Stimulated activated CD8-positive, alpha-beta memory T cell treated with anti-CD3 and anti-CD28 coated beads, Interleukin-15, amount 100 ng/mL, for 48 hours (primary cell): ENCODE data around the gene ST3GAL4.
A peak's percentile ranks its signal among the peaks of the same experiment; 100 is the strongest.

Experiments used
- DNase-seq, 2 donors: peaks; one replicate each; pipeline ENCODE4 v3.0.0-alpha.2; 2020; ENCODE audit warnings: low read depth in 2 of 2

ST3GAL4 gene

GRCh38 chr11:126407682-126408288 lies 52.3 kb downstream of the ST3GAL4 start:
- DNase-seq, result no peak

GRCh38 chr11:126408496-126408895 lies 53.0 kb downstream of the ST3GAL4 start:
- DNase-seq, result no peak

DNA sequence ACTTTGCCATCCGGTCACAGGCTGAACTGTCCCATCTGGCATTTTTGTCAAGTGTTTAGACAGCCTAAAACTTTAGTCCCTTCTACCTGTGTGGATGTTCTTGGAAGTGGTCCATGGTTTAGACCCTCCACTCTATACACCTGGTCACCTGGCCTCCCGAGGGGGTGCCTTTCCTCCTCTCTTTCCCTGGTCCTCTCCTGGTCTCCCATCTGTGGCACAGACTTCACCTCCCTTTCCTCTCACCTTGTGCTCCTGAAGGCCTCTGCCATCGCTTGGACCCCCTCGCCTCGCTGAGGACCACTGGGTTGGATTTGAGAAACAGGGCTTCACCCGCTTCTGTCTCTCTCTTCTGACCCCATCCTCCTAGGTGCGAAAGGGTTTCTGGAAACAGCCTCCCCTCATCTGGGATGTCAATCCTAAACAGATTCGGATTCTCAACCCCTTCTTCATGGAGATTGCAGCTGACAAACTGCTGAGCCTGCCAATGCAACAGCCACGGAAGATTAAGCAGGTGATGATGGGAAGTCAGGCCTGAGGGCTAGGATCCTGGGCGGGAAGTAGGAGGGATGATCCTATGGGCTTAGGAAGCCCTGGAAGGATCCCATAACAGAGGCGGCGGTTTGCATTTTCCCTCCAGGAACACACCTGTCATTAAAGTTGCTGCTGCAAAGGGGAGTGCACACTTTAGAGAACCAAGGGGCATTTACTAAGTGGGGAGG lies 53.6 kb downstream of the ST3GAL4 start:
- no peak for DNase-seq

GRCh38 chr11:126409620-126409985 lies 54.1 kb downstream of the ST3GAL4 start:
- no peak for DNase-seq

DNA sequence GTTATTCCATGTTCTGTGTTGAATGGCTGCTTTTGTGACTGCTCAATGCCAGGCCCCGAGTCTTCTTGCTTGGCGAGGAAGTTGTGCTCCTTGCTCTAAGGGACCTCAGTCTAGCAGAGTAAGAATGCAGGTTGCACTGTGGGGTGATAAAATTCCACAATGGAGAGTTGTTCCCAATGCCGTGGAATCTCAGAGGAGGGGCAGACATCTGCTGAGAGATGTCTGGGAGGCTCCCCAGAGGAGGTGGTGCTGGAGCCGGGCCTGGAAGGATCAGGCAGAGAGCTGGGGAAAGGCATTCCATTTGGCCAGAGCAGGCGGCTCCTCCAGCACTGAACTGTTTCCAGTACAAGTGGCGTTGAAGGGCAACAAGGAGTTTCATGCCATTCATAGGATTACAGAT lies 55.2 kb downstream of the ST3GAL4 start:
- no peak for DNase-seq

- DNase-seq, result no peak
Measured at GRCh38 chr11:126411971-126412381, 56.5 kb downstream of the ST3GAL4 start.

- DNase-seq, result no peak
Measured at GRCh38 chr11:126413426-126413825, 57.9 kb downstream of the ST3GAL4 start.

DNA sequence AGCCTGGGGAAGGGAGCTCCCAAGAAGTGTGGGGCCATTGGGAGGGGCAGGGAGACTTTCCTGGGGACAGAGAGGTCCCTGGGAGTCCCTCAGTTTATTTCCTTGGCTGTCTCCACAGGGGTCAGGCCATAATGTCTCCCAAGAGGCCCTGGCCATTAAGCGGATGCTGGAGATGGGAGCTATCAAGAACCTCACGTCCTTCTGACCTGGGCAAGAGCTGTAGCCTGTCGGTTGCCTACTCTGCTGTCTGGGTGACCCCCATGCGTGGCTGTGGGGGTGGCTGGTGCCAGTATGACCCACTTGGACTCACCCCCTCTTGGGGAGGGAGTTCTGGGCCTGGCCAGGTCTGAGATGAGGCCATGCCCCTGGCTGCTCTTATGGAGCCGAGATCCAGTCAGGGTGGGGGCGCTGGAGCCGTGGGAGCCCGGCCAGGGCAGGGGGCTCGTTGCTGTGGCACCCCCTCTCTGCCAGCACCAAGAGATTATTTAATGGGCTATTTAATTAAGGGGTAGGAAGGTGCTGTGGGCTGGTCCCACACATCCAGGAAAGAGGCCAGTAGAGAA lies 58.4 kb downstream of the ST3GAL4 start:
- DNase-seq, result no peak

DNA sequence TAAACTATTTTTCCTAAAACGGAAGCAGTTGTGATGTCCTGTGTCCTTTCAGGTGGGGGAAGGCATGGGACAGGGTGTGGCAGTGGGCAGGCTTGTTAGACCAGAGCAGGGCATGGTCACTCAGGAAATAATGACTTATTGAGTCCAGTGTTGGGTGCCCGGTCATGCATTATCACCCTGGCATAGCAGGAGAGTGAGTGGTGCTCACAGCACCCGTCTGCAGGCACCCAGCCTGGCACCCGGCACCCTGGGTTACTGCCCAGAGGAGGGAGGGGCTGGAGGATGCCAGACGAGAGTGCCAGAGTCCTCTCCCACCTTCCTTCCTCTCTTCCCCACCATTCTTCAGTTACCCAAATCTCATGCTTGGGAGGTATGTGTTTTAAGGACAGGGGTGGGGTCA lies 59.1 kb downstream of the ST3GAL4 start:
- no peak for DNase-seq

- DNase-seq, result no peak
Measured at GRCh38 chr11:126415128-126415527, 59.6 kb downstream of the ST3GAL4 start.

DNA sequence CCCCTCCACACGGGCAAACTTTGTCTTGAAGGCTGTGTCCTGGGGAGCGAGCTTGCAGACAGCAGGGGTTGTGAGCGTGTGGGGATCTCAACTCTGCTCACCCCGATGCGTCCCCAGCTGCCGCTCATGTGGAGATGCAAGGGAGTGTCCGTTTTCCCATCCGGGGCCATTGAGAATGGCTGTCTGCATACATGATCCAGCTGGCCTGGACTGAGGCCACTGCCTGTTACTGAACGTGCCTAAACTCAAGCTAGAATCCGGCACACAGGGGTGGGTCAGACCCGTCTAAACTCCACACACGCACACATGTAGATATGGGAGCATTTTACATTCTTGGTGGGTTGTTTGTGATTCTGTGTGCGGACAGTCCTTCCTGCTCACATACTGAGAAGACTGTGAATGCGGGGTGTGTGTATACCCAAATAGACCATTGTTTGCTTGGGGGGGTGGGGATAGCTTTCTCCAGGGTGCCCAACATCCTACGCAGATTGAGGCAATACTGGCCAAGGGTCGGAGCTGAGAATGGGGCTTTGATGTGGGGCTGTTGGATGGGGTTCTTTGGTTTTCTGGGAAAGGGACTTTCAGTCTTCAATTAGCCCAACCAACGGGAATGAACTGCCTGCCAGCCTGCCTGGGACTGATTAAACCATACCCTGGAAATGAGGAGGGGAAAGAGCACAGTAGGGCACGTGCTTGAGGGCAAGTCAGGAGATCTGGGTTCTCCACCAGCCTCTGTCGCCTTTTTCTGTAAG lies 60.4 kb downstream of the ST3GAL4 start:
- no peak for DNase-seq

DNA sequence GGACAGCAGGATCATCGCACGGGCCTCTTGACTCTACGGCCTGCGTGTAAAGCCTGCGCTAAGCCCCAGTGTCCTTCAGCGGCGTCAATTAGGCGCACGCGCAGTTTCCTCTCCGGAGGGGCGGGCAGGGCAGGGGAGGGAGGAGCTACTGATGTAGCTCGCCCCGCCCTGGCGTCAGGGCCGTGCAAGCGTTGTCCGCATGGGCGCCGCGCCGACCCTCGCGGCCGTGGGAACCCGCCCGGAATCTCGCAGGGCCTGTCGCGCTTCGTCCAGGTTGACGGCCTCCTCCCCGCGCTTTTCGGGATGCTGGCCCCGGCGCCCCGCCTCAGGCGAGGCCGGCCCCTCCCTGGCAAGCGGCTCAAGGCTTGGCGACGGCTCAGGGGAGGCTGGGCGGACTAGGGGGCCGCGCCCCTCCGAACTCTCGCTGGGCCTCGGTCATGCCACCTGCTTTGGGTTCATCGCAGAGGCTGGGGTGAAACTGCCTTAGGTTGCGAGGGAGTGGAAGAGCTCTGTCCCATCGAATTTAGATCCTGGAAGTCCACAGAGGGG lies 61.1 kb downstream of the ST3GAL4 start:
- peak; percentile 56 to 68 for DNase-seq

- DNase-seq, result no peak
Measured at GRCh38 chr11:126417091-126417862, 61.8 kb downstream of the ST3GAL4 start.

- DNase-seq, result no peak
Measured at GRCh38 chr11:126418887-126419286, 63.4 kb downstream of the ST3GAL4 start.

DNA sequence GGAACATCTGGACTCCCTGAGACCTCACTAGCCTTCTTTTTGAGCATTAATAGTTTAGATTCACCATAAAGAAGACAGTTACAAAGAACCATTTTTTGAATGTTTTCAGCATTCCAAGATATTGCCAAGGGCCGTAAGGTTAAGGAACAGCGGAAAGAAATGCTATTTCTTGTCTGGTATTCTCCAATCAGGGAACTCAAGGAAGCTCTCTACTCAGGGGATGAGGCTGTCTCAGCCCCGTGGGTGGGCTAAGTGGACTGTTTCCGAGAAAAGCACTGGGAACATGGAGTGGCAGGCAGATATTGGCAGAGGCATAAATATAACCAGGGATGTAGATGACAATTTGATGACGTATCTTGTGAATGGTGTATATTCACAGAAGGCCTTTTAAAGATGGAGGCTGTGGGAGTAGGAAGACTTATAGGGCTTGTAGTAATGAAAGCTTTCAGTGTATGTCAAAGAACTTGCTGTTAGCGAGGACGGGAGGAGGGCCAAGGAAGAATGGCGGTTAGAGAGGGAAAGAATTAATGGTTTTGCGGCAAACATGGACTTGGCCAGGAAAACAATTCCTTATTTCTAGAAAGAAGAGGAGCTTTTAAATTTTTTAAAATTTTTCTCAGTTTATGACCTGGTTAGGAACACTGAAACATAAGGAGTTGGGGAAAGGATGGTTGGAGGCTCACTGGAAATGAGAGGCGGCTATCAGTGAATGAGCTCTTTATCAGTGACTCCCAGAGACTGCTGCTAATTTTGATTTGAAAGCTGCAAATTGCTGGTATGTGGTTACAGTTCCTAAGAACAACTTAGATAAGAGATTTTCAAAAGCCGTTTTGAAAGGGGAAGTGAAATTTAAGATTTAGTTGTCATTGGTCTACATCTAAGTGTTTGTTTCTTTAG lies 64.6 kb downstream of the ST3GAL4 start:
- DNase-seq, result no peak

DNA sequence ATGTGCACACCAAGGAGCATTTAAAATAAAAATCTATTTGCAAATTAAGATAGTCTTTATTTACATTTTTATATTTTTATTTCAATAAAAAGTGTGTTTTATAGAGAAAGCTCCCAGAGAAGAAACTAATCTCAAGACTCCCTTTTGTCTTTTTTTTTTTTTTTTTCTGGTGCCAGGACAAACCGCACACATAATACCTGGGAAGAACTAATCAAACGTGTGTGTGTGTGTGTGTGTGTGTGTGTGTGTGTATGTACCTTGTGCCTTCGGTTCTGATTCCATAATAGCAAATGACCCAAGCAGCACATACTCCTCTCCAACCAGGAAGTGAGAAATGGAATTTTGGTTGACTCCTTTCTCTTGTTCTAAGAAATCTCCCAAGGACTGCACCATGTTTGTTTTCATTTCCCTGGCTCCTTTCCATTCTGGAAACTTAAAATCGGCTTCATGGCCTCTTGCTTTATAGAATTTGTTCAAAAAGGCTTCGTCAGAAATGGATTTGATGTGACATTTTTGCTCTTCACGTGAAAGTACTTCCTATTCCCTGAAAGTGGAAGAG lies 65.3 kb downstream of the ST3GAL4 start:
- DNase-seq, result no peak

DNA sequence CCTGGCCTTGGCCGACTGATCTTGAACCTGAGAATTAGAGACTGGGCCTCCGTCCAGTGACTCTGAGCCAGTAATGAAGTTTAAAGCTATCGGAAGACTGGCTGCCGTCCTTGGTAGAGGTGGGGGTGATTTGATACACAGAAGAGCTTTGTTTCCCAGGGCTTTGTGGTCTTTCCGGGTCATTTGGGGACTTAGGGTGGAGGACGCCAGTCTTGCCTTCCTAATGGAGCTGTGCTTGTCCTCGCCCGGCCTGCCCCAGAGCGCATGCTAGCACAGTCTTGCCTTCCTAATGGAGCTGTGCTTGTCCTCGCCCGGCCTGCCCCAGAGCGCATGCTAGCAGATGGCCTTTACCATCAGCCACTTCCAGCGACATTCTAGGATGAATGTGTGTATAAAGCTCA lies 65.8 kb downstream of the ST3GAL4 start:
- no peak for DNase-seq

- no peak for DNase-seq
Measured at GRCh38 chr11:126422446-126422845, 67.0 kb downstream of the ST3GAL4 start.

GRCh38 chr11:126423154-126423553 lies 67.7 kb downstream of the ST3GAL4 start:
- no peak for DNase-seq

GRCh38 chr11:126423743-126424142 lies 68.3 kb downstream of the ST3GAL4 start:
- DNase-seq, result no peak
